ENCODE results near the gene LAMB4.

The LAMB4 gene

DNA sequence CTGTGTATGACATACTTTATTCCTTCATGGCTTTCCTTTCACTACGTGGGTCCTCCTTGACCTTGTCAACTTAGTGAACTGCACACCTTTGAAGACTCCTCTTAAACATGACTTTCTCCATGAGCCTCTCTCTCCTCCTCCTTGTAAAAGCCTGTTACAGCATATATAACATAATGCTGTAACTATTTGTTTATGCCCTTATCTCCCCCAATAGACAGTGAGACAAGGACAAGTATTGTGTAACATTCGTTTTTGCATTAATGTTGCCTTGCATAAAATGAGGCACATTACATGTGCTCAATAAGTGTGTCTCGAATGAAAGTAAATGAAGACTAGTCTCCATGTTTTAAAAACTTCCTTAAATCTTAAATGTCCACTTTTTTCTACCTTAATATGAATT, 122.9 kb downstream of the LAMB4 start:
- no peak overlapping the region for H3K4me3 ChIP-seq (ENCODE audit: low read length)
- TF ChIP-seq, protein P1, sequence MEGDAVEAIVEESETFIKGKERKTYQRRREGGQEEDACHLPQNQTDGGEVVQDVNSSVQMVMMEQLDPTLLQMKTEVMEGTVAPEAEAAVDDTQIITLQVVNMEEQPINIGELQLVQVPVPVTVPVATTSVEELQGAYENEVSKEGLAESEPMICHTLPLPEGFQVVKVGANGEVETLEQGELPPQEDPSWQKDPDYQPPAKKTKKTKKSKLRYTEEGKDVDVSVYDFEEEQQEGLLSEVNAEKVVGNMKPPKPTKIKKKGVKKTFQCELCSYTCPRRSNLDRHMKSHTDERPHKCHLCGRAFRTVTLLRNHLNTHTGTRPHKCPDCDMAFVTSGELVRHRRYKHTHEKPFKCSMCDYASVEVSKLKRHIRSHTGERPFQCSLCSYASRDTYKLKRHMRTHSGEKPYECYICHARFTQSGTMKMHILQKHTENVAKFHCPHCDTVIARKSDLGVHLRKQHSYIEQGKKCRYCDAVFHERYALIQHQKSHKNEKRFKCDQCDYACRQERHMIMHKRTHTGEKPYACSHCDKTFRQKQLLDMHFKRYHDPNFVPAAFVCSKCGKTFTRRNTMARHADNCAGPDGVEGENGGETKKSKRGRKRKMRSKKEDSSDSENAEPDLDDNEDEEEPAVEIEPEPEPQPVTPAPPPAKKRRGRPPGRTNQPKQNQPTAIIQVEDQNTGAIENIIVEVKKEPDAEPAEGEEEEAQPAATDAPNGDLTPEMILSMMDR (conservative IDR thresholded peaks at IDR 0.05; ENCODE audit: low read depth, low read length), result no peak
- no peak for DNase-seq (ENCODE audit: low read depth)

DNA sequence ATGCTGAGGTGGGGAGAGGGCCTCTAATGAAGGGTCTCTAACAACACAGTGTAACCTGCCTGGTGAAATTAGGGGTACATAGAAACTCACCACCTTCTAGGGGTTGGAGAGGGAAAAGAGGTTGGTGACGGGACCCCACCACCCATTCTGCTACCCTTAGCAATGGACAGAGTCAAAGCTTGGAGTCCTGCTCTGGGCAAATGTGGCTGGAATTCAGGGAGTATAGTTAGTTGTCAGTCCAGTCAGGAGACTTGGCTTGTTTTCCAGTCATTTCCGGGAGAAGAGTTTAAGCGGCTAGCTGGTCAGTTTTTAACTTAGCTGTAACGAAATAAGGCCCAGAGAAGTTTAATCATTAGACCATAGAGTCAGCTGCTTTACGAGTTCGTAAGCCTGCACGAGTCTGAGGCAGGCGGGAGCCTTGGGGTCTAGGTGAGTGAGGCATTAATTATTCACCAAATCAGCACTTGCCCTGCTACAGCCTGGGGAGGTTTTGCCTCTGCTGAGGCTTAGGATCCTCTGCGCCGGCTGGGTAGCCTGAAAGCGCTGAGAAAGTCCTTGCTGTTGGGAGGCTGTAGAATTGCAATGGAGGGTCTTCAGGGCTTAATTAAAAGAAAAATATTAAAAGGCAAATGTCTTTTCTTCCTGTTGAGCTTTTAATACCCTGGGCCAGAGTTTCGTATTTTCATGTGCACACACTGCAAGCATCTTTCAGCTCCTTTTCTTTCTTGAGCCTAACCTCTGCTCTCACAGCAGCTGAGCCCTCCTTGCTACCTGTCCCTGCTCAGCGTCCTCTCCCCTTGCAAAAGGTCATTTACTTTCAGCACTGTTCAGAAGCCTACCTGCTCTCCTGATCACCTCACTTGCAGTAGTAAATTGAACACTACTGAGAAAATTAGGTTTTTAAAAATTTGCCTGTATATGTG, 125.7 kb downstream of the LAMB4 start:
- TF ChIP-seq, protein P1 (conservative IDR thresholded peaks at IDR 0.05; ENCODE audit: low read depth, low read length), result no peak
- H3K4me3 ChIP-seq (ENCODE audit: low read length), result peak overlapping the region; percentile 8
- peak; percentile 73 for DNase-seq (ENCODE audit: low read depth)

DNA sequence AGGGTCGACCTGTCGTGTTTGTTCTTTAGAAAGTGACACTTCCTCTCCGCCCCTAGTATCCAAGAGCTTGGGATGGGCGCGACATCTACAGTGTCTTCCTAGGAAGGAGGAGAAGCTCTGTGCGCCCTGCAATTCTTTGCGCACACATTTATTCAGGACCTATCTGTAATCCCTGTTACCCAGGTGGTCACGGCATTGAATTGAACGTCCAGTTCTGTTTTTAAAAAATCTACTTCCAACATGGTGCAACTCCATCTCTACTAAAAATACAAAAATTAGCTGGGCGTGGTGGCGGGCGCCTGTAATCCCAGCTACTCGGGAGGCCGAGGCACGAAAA, 126.6 kb downstream of the LAMB4 start:
- TF ChIP-seq, protein P1 (conservative IDR thresholded peaks at IDR 0.05; ENCODE audit: low read depth, low read length), result no peak
- peak overlapping the region; percentile 80 for H3K4me3 ChIP-seq (ENCODE audit: low read length)
- no peak for DNase-seq (ENCODE audit: low read depth)

DNA sequence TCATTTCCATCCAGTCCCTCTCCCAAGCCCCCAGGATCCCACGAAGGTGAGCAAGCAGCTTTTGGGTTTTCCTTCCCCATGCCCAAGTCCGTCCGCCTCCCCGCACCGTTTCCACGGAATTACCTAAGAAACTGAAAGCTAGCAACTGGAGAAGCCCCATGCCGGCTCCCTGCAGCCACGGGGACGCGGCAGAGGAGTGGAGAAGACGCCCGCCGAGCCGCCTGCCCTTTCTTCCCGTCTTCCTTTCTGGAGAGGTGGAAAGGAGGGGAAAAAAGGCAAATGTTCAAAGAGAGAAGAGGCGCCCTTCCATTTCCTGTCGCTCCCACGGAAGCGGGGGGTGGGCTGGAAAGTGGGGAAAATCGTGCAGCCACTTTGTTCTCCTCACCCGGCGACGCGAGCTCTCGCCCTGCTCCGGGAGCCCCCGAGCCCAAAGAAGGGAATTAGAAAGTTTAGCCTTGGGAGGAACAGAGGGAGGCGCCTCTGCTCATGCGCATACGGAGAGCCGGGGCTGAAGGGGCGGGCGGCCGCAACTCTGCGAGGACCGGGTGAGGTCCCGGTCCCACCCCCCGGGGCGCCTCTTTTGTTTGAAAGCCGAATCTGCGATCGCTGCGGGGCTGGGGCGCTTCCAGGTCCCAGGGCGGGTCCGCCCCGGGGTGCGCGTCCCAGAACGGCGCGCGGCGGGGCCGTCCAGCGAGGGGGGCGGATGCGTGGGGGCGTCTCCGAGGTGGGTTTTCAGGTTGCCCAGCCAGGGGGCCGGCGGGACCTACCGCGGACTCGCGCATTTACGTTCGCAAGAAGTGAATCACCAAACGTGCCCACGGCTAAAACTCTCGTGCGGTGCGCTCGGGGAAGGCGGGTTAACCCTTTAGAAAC, 127.2 kb downstream of the LAMB4 start, which contains the start of gene LAMB1:
LAMB1 (minus strand) TSS at position 436 of the 873 bp plus-strand sequence; CDS start at position 160, 276 bp downstream.
- peak within 1 kb of the TSS; percentile 80 for H3K4me3 ChIP-seq (ENCODE audit: low read length)
- TF ChIP-seq, protein P1 (conservative IDR thresholded peaks at IDR 0.05; ENCODE audit: low read depth, low read length), result no peak
- no peak for DNase-seq (ENCODE audit: low read depth)

DNA sequence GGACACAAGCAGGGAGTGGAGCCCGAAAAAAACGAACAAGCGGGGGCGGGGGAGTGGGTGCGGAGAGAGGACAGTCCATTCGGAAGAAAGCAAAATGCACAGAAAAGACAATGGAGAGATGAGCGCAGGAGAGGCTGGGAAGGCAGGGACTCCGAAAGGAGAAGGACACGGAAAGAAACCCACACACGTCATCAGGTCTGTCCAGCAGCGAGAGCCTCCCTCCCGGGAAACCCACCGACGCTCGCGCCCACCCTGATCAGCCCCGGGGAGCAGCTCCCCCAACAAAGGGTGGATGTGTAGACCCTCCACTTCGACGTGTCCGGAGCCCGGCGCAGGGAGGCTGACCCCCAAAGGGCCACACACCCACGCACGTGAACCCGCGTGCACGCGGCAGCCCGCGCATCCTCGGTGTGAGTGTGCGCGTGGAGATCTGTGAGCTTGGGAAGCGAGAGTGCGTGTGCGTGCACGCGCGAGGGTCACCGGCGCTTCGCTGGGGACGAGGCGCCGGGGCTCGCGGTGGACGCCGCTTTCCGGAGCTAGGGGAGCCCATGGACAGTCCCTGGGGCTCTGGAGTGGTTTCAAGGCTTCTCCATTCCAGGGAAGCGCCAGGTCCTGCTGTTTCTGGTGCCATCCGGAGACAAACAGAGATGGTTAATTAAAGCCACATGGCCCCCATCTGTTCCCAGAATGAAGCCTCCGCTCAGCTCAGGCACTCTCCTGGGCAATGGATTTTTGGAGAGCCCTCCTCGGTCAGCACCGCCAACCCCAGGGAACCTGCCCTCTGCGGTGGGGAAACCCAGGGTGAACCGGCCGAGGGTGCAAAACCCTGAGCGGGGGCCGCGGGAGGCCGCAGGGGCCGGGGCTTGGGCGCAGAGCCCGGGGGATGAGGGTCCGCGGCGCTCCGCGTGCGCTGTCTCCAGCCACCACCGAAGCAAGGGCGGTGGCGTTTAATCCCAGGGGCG, 128.1 kb downstream of the LAMB4 start:
- peak overlapping the region; percentile 80 for H3K4me3 ChIP-seq (ENCODE audit: low read length)
- TF ChIP-seq, protein P1 (conservative IDR thresholded peaks at IDR 0.05; ENCODE audit: low read depth, low read length), result no peak
- no peak for DNase-seq (ENCODE audit: low read depth)
